GM21528 (cell line): ENCODE results near the gene DNAJC15.
"Not testable (repeated sequence)": the region's sequence is repeated elsewhere in the genome, so short reads cannot be mapped to it uniquely, and the experiment has no call there.

Experiments
- ATAC-seq: cut with Tn5 transposase; IDR thresholded peaks from one replicate; pipeline ENCODE4 v1.9.1; 2021; ENCODE audit warnings: mild to moderate bottlenecking, moderate library complexity; ENCODE audit not compliant: unreplicated experiment, low FRiP score

Gene DNAJC15

GRCh38 chr13:43003010-43003409 is 20.4 kb upstream of the DNAJC15 start:
- ATAC-seq = no peak

GRCh38 chr13:43003729-43004128 is 19.7 kb upstream of the DNAJC15 start:
- no peak for ATAC-seq

GRCh38 chr13:43005460-43006236 is 17.7 kb upstream of the DNAJC15 start:
- ATAC-seq = no peak

- ATAC-seq = no peak
These were observed 16.3 kb upstream of the DNAJC15 start for GRCh38 chr13:43006893-43007631.

GRCh38 chr13:43008596-43008995 is 14.8 kb upstream of the DNAJC15 start:
- ATAC-seq = no peak

GRCh38 chr13:43009506-43009905 is 13.9 kb upstream of the DNAJC15 start:
- ATAC-seq = no peak

GRCh38 chr13:43014162-43014561 is 9.2 kb upstream of the DNAJC15 start:
- ATAC-seq = no peak

GRCh38 chr13:43016226-43016625 is 7.2 kb upstream of the DNAJC15 start:
- ATAC-seq = no peak

GRCh38 chr13:43019811-43020210 is 3.6 kb upstream of the DNAJC15 start:
- no peak for ATAC-seq

GRCh38 chr13:43020794-43021193 is 2.6 kb upstream of the DNAJC15 start:
- no peak for ATAC-seq

GRCh38 chr13:43021926-43022670 is 1.3 kb upstream of the DNAJC15 start:
- ATAC-seq = no peak

- no peak for ATAC-seq
These were observed 475 bp upstream of the DNAJC15 start for GRCh38 chr13:43022934-43023288.

- no peak for ATAC-seq
These were observed 2.9 kb downstream of the DNAJC15 start for GRCh38 chr13:43026262-43026661.

- no peak for ATAC-seq
These were observed 7.2 kb downstream of the DNAJC15 start for GRCh38 chr13:43030548-43030947.

- no peak for ATAC-seq
These were observed 8.5 kb downstream of the DNAJC15 start for GRCh38 chr13:43031881-43032280.

- ATAC-seq = no peak
These were observed 9.7 kb downstream of the DNAJC15 start for GRCh38 chr13:43033038-43033437.

GRCh38 chr13:43036351-43037250 is 13.2 kb downstream of the DNAJC15 start:
- ATAC-seq = no peak

GRCh38 chr13:43039966-43040365 is 16.6 kb downstream of the DNAJC15 start:
- ATAC-seq = no peak

- not testable (repeated sequence) for ATAC-seq
These were observed 17.4 kb downstream of the DNAJC15 start for GRCh38 chr13:43040581-43041368.
